Aortic smooth muscle cell (primary cell): ENCODE results near the gene EPHB4. TPM values are rescaled to one million over a fixed set of nuclear protein-coding genes. Genes with fewer than 3 reads are reported as not detected.

Source experiments
- total RNA-seq: library from RNA; depleted of rRNA; stranded (reverse); fragments of >200 nt; gene quantifications from 2 replicates; pipeline ENCODE4 v1.2.3, GENCODE V29; 2014

EPHB4 gene
- total RNA-seq: 14.1 and 16.4 TPM in 2 replicates

GRCh38 chr7:100827330-100828226, at the start of gene EPHB4:
TSS of gene EPHB4 (minus strand) at chr7:100827523. CDS start at chr7:100827030, 493 bp downstream.

GRCh38 chr7:100874577-100875355, 47.4 kb upstream of the EPHB4 start, which contains the start of gene SRRT:
TSS of gene SRRT (plus strand) at chr7:100875103. CDS start at chr7:100875591, 488 bp downstream.

GRCh38 chr7:100867040-100867775, 39.9 kb upstream of the EPHB4 start, which contains the start of gene TRIP6:
TSS of gene TRIP6 (plus strand) at chr7:100867387. CDS start at chr7:100867498, 111 bp downstream.

GRCh38 chr7:100852048-100852872, 24.9 kb upstream of the EPHB4 start, which contains the start of gene SLC12A9:
TSS of gene SLC12A9 (plus strand) at chr7:100852713. CDS start at chr7:100854198, 1,485 bp downstream.

Other genes starting within 250 kb of the EPHB4 start
- gene LRCH4, start 241.4 kb downstream of the EPHB4 start, total RNA-seq: 6.5 and 8.8 TPM in 2 replicates
- gene FBXO24, start 241.2 kb downstream of the EPHB4 start, total RNA-seq: 0.40 and 0.56 TPM in 2 replicates
- 62.9 and 94.5 TPM in 2 replicates for gene PCOLCE, start 225.2 kb downstream of the EPHB4 start, total RNA-seq
- gene MOSPD3, start 215.0 kb downstream of the EPHB4 start, total RNA-seq: 4.0 and 6.9 TPM in 2 replicates
- gene TFR2, start 186.0 kb downstream of the EPHB4 start, total RNA-seq: 0.31 and 0.40 TPM in 2 replicates
- not detected in 2 replicates for gene ACTL6B, start 171.1 kb downstream of the EPHB4 start, total RNA-seq
- 84.4 and 86.5 TPM in 2 replicates for gene GNB2, start 153.8 kb downstream of the EPHB4 start, total RNA-seq
- gene GIGYF1, start 133.3 kb downstream of the EPHB4 start, total RNA-seq: 11.4 and 11.8 TPM in 2 replicates
- 30.2 and 34.5 TPM in 2 replicates for gene POP7, start 121.4 kb downstream of the EPHB4 start, total RNA-seq
- gene EPO, start 107.1 kb downstream of the EPHB4 start, total RNA-seq: not detected in 2 replicates
- not detected in 2 replicates for gene ZAN, start 93.9 kb downstream of the EPHB4 start, total RNA-seq
- gene SLC12A9, start 25.2 kb upstream of the EPHB4 start, total RNA-seq: 9.7 and 13.2 TPM in 2 replicates
- gene TRIP6, start 39.9 kb upstream of the EPHB4 start, total RNA-seq: 89.4 and 93.8 TPM in 2 replicates
- gene SRRT, start 47.6 kb upstream of the EPHB4 start, total RNA-seq: 37.4 and 52.7 TPM in 2 replicates
- 3.1 and 4.9 TPM in 2 replicates for gene UFSP1, start 62.2 kb upstream of the EPHB4 start, total RNA-seq
- gene ACHE, start 68.4 kb upstream of the EPHB4 start, total RNA-seq: not detected in 2 replicates
- not detected in 2 replicates for gene MUC3A, start 122.0 kb upstream of the EPHB4 start, total RNA-seq
- 0.13 and 0.37 TPM in 2 replicates for gene MUC12, start 142.0 kb upstream of the EPHB4 start, total RNA-seq
- gene MUC17, start 192.6 kb upstream of the EPHB4 start, total RNA-seq: under 0.01 TPM in 1 of 2 replicates, not detected in the other